Measurements from ENCODE around the gene FAM20B. TPM values are rescaled to one million over a fixed set of nuclear protein-coding genes. Genes with fewer than 3 reads are reported as not detected.
A peak's percentile ranks its signal among the peaks of the same experiment; 100 is the strongest.
"Not testable (repeated sequence)": the region's sequence is repeated elsewhere in the genome, so short reads cannot be mapped to it uniquely, and the experiment has no call there.

FAM20B gene
- total RNA-seq, 2 donors from 2014 or later = 39.7 to 41.1 TPM

- Mint-ChIP-seq H3K4me3 (no peak overlapping the region), H3K27me3 (no peaks in the 10 kb centered on the region), H3K4me1 (ENCODE audit: low read depth in 2 of 2) (peaks cover 52 to 75% of the 10 kb centered on the region in 2 donors), H3K9me3 (no peaks in the 10 kb centered on the region), H3K27ac (peak overlapping the region in 1 of 2 donors; percentile 12), H3K36me3 (no peaks in the 10 kb centered on the region)
- ATAC-seq (no peak), DNase-seq (ENCODE audit: low spot score) (no peak)
Measured at GRCh38 chr1:179030683-179031082, 5.0 kb downstream of the FAM20B start.

DNA sequence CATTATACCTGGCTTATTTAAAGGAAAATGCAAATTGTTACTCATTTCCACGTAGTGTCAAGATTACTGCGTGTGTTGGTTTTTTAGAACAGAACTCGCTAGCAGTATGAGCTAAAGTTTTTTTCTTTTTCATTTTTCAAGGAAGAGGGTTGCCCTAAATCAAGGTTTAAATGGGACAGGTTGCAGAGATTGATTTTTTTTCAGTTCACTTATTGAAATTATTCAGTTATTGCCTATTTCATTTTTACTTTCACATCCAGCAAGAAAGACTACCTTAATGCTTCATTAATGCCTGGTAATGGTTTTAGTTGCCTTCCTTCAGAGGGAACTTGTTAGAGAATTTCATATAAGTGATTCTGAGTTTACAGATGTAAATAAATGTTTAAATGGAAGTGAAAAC lies 5.6 kb downstream of the FAM20B start:
- H3K27ac Mint-ChIP-seq = peak overlapping the region in 1 of 2 donors; percentile 12
- H3K4me3 Mint-ChIP-seq = no peak overlapping the region
- ATAC-seq (no peak), DNase-seq (ENCODE audit: low spot score) (no peak)
- peaks cover 55 to 80% of the 10 kb centered on the region in 2 donors for H3K4me1 Mint-ChIP-seq (ENCODE audit: low read depth in 2 of 2)
- H3K36me3 Mint-ChIP-seq = no peaks in the 10 kb centered on the region
- no peaks in the 10 kb centered on the region for H3K27me3 Mint-ChIP-seq
- H3K9me3 Mint-ChIP-seq = no peaks in the 10 kb centered on the region

DNA sequence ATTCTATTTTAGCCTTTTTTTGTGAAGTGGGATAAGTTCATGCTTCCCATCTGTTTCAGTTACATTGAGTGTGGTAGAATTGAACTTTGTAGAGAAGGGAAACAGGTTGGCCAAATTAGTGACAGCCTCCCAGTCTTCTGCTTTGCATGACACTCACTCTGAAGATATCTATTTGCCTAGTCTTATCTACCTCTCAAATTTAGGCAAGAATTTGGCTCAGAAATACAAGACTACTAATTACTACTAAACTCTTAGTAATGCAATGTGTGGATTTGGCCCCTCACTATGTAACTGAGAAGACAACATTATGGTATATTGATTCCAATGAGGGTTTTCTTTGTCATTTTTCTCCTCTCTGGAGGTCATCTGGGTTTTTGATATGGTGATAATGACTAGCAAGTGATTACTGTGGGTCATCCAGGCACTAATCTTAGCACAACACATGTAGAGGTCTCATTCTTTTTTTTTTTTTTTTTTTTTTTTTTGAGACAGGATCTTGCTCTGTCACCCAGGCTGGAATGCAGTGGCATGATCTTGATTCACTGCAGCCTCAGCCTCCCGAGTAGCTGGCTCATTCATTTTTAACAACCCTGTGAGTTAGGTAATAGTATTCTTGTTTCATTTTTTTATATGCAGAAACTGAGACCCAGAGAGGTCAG lies 6.3 kb downstream of the FAM20B start:
- Mint-ChIP-seq H3K36me3 (no peaks in the 10 kb centered on the region), H3K9me3 (no peaks in the 10 kb centered on the region), H3K27me3 (no peaks in the 10 kb centered on the region), H3K4me3 (no peak overlapping the region), H3K27ac (no peak overlapping the region), H3K4me1 (ENCODE audit: low read depth in 2 of 2) (peaks cover 59 to 81% of the 10 kb centered on the region in 2 donors)
- no peak for DNase-seq (ENCODE audit: low spot score)
- no peak for ATAC-seq

DNA sequence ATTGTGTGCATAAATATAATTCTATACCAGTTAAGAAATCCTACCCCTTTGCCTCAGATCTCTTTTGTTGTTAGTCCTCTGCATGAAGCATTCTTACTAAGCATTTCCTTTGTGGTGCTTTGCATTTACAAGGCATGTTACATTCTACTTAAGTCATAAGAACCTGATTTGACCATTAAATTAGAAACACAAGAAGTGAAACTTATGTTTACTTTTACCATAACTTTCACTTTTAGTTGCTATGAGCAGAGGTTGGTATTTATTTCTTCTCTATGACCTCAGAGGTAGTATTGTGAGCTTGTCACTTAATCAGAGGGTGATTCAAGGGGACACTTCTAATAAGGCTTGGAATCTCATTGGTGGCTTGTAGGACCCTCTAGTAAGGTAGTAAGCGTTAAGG lies 9.0 kb downstream of the FAM20B start:
- Mint-ChIP-seq H3K4me3 (peak overlapping the region; percentile 82), H3K36me3 (no peaks in the 10 kb centered on the region), H3K27me3 (no peaks in the 10 kb centered on the region), H3K27ac (peak overlapping the region; percentile 77 to 95), H3K4me1 (ENCODE audit: low read depth in 2 of 2) (peaks cover 57 to 82% of the 10 kb centered on the region in 2 donors), H3K9me3 (no peaks in the 10 kb centered on the region)
- DNase-seq (ENCODE audit: low spot score) (no peak), ATAC-seq (peak; percentile 86 to 89)

DNA sequence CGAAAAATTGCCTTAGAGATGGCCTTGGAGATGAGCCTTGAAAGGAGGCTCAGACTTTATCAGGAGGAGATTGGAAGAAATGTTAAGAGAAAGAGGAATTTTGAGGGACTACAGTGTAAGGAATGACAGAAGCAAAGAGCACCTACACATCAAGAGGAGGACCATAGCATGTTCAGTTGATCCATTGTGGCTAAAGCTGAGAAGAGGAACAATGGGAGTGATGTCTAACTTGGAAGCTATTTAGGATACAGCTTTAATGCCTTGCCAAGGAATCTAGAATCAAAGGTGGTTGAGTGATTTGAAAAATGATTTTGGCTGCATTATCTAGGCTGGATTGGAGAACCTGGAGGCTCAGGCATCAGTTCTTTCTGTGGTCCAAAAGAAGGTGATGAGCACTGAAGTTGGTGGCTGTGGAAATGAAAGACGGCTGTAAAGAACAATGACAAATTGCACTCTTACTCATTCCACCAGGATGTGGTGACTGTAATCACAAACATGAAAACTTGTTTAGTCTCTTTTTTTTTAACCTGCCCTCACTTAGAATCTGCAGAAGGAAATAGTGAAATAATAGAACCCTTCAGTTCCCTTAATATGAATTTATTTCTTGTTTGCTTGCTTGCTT lies 11.3 kb downstream of the FAM20B start:
- peak overlapping the region; percentile 34 to 50 for H3K27ac Mint-ChIP-seq
- ATAC-seq = peak; percentile 76 to 82
- H3K36me3 Mint-ChIP-seq = no peaks in the 10 kb centered on the region
- H3K4me1 Mint-ChIP-seq (ENCODE audit: low read depth in 2 of 2) = peaks cover 43 to 60% of the 10 kb centered on the region in 2 donors
- no peaks in the 10 kb centered on the region for H3K9me3 Mint-ChIP-seq
- peak overlapping the region; percentile 61 for H3K4me3 Mint-ChIP-seq
- H3K27me3 Mint-ChIP-seq = no peaks in the 10 kb centered on the region
- no peak for DNase-seq (ENCODE audit: low spot score)

GRCh38 chr1:179038528-179039281 lies 13.0 kb downstream of the FAM20B start:
- Mint-ChIP-seq H3K36me3 (no peaks in the 10 kb centered on the region), H3K4me3 (peak overlapping the region; percentile 0), H3K27me3 (no peaks in the 10 kb centered on the region), H3K27ac (peak overlapping the region in 1 of 2 donors; percentile 84), H3K9me3 (no peaks in the 10 kb centered on the region), H3K4me1 (ENCODE audit: low read depth in 2 of 2) (peaks cover 43 to 49% of the 10 kb centered on the region in 2 donors)
- DNase-seq (ENCODE audit: low spot score) = no peak
- no peak for ATAC-seq

DNA sequence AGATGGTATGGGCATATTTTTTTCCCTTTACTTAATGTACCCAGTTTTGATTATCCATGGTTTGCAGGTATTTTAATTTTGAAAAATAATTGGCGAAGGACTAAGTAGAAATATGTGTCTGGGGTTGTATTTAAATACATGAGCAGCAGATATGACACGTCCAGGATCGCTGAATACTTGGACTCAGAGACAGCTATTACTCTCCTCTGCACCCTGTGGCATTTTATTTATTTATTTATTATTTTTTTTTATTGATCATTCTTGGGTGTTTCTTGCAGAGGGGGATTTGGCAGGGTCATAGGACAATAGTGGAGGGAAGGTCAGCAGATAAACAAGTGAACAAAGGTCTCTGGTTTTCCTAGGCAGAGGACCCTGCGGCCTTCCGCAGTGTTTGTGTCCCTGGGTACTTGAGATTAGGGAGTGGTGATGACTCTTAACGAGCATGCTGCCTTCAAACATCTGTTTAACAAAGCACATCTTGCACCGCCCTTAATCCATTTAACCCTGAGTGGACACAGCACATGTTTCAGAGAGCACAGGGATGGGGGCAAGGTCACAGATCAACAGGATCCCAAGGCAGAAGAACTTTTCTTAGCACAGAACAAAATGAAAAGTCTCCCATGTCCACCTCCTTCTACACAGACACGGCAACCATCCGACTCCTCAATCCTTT lies 13.9 kb downstream of the FAM20B start:
- not testable (repeated sequence) for H3K4me3 Mint-ChIP-seq; DNase-seq (ENCODE audit: low spot score); ATAC-seq; H3K27me3 Mint-ChIP-seq; H3K9me3 Mint-ChIP-seq; H3K36me3 Mint-ChIP-seq
- H3K27ac Mint-ChIP-seq = peak overlapping the region in 1 of 2 donors; percentile 84
- H3K4me1 Mint-ChIP-seq (ENCODE audit: low read depth in 2 of 2) = peaks cover 36 to 41% of the 10 kb centered on the region in 2 donors

GRCh38 chr1:179040175-179040551 lies 14.5 kb downstream of the FAM20B start:
- peaks cover 31 to 36% of the 10 kb centered on the region in 2 donors for H3K4me1 Mint-ChIP-seq (ENCODE audit: low read depth in 2 of 2)
- H3K36me3 Mint-ChIP-seq; ATAC-seq; H3K9me3 Mint-ChIP-seq; DNase-seq (ENCODE audit: low spot score); H3K27ac Mint-ChIP-seq; H3K27me3 Mint-ChIP-seq; H3K4me3 Mint-ChIP-seq: not testable (repeated sequence)

DNA sequence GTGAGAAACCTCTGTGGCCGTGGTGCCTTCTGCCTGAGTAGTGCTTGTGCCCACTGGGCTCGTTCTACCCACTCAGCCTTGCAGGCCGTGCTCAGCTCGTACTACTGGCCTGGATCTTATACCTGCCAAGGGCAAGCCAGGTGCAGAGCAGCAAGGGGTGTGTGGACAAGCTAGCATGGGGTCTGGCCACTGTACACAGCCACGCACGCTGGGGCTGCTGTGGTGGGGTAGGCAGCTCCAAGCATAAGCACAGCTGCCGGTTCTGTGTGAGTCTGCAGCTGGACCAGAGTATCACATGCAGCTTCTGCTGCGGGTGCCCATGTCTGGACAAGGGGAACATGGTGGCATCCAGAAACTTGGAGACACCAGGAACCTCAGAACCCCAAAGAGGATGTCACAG lies 16.4 kb downstream of the FAM20B start:
- Mint-ChIP-seq H3K27me3 (no peaks in the 10 kb centered on the region), H3K4me3 (no peak overlapping the region), H3K9me3 (no peaks in the 10 kb centered on the region), H3K27ac (no peak overlapping the region), H3K4me1 (ENCODE audit: low read depth in 2 of 2) (peaks cover 15 to 20% of the 10 kb centered on the region in 2 donors), H3K36me3 (no peaks in the 10 kb centered on the region)
- DNase-seq (ENCODE audit: low spot score) (no peak), ATAC-seq (no peak)

GRCh38 chr1:179042700-179043099 lies 17.0 kb downstream of the FAM20B start:
- Mint-ChIP-seq H3K4me3 (no peak overlapping the region), H3K27me3 (no peaks in the 10 kb centered on the region), H3K4me1 (ENCODE audit: low read depth in 2 of 2) (peaks cover 18 to 20% of the 10 kb centered on the region in 2 donors)

GRCh38 chr1:179043266-179043665 lies 17.6 kb downstream of the FAM20B start:
- no peak overlapping the region for H3K4me3 Mint-ChIP-seq
- DNase-seq (ENCODE audit: low spot score) = no peak
- no peaks in the 10 kb centered on the region for H3K27me3 Mint-ChIP-seq
- peaks cover 16 to 18% of the 10 kb centered on the region in 2 donors for H3K4me1 Mint-ChIP-seq (ENCODE audit: low read depth in 2 of 2)
- no peak overlapping the region for H3K27ac Mint-ChIP-seq
- H3K36me3 Mint-ChIP-seq = no peaks in the 10 kb centered on the region
- peak in 1 of 2 donors; percentile 13 for ATAC-seq
- no peaks in the 10 kb centered on the region for H3K9me3 Mint-ChIP-seq

More at GRCh38 chr1:179042700-179043099, 17.0 kb downstream of the FAM20B start:
- Mint-ChIP-seq H3K27ac (no peak overlapping the region), H3K9me3 (no peaks in the 10 kb centered on the region), H3K36me3 (no peaks in the 10 kb centered on the region)
- DNase-seq (ENCODE audit: low spot score) = no peak
- ATAC-seq = peak in 1 of 2 donors; percentile 27

DNA sequence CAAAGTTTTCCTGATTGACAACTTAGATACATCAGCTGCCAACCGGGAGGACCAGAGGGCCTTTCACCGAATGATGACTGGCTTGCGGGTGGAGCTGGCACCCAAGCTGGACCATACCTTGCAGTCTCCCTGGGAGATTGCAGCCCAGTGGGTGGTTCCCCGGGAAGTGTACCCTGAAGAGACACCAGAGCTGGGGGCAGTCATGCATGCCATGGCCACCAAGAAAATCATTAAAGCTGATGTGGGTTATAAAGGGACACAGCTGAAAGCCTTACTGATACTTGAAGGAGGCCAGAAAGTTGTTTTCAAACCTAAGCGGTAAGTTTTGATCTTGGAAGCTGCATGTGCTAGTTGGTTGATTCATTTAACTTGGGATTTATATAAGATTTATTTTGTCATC lies 18.2 kb downstream of the FAM20B start:
- H3K4me1 Mint-ChIP-seq (ENCODE audit: low read depth in 2 of 2) = peaks cover 10 to 12% of the 10 kb centered on the region in 2 donors
- no peak overlapping the region for H3K27ac Mint-ChIP-seq
- ATAC-seq = no peak
- no peaks in the 10 kb centered on the region for H3K27me3 Mint-ChIP-seq
- H3K4me3 Mint-ChIP-seq = no peak overlapping the region
- no peak for DNase-seq (ENCODE audit: low spot score)
- H3K36me3 Mint-ChIP-seq = no peaks in the 10 kb centered on the region
- no peaks in the 10 kb centered on the region for H3K9me3 Mint-ChIP-seq

DNA sequence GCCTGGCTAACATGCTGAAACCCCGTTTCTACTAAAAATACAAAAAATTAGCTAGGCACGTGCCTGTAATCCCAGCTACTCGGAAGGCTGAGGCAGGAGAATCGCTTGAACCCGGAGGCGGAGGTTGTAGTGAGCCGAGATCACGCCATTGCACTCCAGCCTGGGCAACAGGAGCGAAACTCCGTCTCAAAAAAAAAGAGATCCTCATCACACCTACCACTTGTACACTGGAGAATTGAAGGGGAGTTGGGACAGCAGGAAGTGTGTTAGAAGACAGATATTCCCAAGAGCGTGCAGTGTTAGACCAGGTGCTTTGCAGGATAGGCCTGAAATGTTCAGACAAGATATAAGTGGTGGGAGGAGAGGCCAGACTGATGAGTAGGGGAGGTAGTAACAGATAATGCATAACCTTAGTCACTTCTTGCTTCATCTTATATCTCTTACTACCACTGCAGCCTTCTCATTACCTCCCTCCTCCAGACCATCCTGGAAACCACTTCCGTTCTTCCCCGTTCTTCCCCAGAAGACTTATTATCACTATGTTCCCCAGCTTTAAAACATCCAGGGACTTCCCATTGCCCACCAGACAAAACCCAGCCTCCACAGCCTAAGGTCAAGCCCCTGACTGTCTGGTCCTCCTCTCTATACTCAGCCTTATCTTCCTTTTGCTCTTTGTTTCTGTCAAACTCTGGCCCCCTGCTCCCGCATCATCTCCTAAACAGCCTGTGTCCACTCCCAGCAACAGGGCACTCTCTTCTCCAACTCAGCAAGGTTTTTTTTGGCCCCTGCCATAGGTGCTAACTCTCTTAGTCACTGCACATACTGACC lies 21.3 kb downstream of the FAM20B start:
- Mint-ChIP-seq H3K4me3 (no peak overlapping the region), H3K9me3 (no peaks in the 10 kb centered on the region), H3K27me3 (no peaks in the 10 kb centered on the region), H3K4me1 (ENCODE audit: low read depth in 2 of 2) (peaks cover 7 to 8% of the 10 kb centered on the region in 2 donors), H3K36me3 (no peaks in the 10 kb centered on the region), H3K27ac (no peak overlapping the region)
- ATAC-seq = no peak
- no peak for DNase-seq (ENCODE audit: low spot score)
